ENCODE measurements around the gene NCCRP1.

GRCh38 chr19:39237200-39238184 lies 40.7 kb downstream of the NCCRP1 start:
- no peak for TF ChIP-seq CTCF (IDR thresholded peaks at IDR 0.05)
- TF ChIP-seq POLR2A (IDR thresholded peaks at IDR 0.05): no peak
